GM18519 (cell line): Measurements from ENCODE around the gene TXLNB.
"Not testable (repeated sequence)": the region's sequence is repeated elsewhere in the genome, so short reads cannot be mapped to it uniquely, and the experiment has no call there.

ENCODE experiments used
- ATAC-seq: cut with Tn5 transposase; IDR thresholded peaks from one replicate; pipeline ENCODE4 v1.9.1; 2021; ENCODE audit warnings: mild to moderate bottlenecking, moderate library complexity; ENCODE audit not compliant: unreplicated experiment, low FRiP score

The TXLNB gene

DNA sequence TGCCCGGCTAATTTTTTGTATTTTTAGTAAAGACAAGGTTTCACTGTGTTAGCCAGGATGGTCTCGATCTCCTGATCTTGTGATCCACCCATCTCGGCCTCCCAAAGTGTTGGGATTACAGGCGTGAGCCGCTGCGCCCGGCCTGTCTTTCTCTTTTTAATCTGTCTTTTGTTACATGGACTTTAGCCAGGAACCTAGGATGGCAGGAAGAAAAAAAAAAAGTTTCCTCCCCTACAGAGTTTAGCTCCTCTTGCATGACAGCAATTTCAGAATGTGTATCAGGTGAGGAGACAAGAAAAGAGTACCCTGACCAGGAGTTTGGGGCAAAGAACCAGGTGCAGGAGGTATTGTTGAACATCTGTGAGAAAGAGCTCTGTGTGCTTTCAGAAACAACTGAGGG lies 21.4 kb upstream of the TXLNB start:
- no peak for ATAC-seq

DNA sequence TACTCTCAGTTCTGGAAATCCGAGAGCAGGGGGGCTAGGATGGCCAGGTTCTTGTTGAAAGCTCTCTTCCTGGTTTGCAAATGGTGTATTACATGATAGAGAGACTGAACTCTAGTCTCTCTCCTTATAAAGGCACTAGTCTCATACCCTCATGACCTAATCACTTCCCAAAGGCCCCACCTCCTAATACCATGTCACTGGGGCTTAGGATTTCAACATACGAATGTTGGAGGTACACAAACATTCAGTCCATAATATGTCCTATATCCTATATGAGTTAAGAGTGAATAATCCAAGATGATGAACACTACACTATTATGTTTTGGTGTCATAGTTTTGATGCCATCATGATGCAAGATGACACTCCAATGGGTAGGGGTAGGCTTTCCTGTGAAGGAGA lies 20.0 kb upstream of the TXLNB start:
- no peak for ATAC-seq

DNA sequence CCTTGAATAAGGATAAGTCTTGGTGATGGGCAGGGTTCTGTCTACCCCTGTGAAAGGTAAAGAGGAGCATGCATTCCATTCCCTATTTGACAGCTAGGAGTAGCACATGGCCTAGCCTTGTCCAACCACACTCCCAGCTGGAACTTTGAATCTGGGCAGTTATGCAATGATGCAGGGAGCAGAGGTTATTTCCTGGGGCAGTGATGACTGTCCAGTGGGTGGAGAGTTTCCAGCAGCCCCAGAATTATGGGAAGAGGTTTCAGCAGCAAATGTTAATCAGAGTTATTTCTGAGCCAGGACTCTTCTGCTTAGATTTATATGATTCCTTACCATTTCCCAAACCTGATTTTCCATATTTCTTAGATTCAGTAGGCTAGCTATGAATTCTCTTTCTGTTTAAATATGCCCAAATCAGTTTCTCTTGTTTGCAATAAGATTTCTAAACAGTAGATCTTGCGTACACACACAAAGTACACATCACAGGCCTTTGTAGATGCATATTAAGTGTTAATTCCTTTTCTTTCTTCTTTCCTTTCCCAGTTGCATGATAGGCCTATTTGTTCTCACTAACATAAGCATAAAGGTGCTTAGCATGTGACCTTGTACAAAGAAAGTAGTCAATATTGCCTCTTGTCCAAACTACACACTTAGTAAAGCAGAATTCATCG lies 17.3 kb upstream of the TXLNB start:
- ATAC-seq = no peak

DNA sequence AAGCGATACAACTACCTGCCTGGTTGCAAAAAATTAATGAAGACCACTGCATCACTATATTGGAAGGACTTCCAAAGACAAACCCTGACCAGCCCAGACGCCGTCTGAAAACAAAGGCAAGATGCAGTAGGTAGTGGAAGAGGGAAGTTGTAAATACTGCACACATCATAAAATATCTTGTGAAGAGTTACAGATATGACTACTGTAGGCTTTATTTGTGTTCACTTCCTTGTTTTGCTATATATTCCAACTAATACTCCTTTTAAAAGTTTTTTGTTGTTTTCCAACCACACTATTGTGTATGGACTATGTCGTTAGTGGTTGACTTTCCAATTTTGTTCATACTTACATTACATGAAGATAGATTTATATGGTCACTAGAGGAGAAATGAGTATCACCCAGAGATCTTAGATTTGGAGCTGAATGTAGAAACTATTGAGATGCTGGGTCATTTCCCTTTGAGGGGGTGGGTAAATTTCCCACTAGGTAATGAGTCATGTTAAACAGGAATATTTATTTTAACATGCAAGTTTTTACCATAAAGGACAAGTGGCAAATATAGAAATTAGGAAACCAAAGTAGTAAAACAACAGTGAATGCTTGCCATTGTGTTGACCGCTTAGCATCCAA lies 16.6 kb upstream of the TXLNB start:
- ATAC-seq = peak; percentile 84

GRCh38 chr6:139306291-139306981 lies 14.6 kb upstream of the TXLNB start:
- no peak for ATAC-seq

GRCh38 chr6:139303185-139303584 lies 11.4 kb upstream of the TXLNB start:
- ATAC-seq = no peak

GRCh38 chr6:139297921-139298320 lies 6.1 kb upstream of the TXLNB start:
- no peak for ATAC-seq

GRCh38 chr6:139296927-139297326 lies 5.1 kb upstream of the TXLNB start:
- no peak for ATAC-seq

GRCh38 chr6:139295901-139296300 lies 4.1 kb upstream of the TXLNB start:
- ATAC-seq = no peak

- ATAC-seq = no peak
Measured at GRCh38 chr6:139294090-139294489, 2.3 kb upstream of the TXLNB start.

DNA sequence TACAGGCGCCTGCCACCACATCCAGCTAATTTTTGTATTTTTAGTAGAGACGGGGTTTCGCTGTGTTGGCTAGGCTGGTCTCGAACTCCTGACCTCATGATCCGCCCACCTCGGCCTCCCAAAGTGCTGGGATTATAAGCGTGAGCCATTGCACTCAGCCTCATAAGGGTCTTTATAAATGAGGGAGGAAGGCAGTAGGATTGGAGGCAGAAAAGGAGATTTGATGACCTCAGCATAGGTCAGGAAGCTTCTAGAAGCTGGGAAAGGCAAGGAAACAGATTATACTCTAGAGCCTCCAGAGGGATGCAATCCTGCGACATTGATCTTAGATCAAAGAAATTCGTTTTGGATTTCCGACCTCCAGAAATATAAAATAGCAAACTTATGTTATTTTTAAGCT lies 1.4 kb upstream of the TXLNB start:
- ATAC-seq = not testable (repeated sequence)

DNA sequence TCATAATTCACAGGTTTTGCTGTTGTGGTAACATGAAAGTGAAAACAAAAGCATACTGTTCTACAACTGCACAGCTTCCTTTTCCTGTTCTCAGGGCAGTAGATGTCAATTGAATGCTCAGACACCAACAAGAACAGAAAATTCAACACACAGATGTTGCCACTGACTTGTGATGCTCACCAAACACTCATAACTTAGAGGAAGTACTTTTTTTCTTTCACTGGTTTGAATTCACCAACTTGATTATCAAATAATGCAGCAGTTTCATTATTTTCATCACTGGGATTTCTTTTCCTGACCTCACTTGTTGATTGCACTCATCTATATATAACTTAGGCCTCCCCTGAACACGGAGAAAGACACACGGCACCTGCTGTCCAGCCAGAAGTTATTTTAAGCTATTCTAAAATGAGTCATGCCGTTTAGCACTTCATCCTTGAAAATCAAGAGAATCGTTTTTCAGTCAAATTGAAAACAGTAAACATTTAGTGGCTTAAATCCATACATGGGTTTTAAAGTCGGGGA lies 949 bp downstream of the TXLNB start:
- peak; percentile 83 for ATAC-seq

DNA sequence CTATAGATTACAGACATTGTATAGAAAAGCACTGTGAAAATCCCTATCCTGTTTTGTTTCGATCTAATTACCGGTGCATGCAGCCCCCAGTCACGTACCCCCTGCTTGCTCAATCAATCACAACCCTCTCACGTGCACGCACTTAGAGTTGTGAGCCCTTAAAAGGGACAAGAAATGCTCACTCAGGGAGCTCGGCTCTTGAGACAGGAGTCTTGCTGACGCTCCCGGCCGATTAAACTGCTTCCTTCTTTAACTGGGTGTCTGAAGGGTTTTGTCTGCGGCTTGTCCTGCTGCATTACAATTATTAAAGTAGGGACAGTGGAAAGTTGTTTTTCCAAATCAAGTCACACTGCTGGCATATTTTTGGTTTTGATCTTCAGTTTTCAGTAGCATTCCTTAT lies 2.6 kb downstream of the TXLNB start:
- ATAC-seq = no peak

- ATAC-seq = no peak
Measured at GRCh38 chr6:139288496-139289040, 3.2 kb downstream of the TXLNB start.

- ATAC-seq = no peak
Measured at GRCh38 chr6:139287868-139288267, 3.9 kb downstream of the TXLNB start.

DNA sequence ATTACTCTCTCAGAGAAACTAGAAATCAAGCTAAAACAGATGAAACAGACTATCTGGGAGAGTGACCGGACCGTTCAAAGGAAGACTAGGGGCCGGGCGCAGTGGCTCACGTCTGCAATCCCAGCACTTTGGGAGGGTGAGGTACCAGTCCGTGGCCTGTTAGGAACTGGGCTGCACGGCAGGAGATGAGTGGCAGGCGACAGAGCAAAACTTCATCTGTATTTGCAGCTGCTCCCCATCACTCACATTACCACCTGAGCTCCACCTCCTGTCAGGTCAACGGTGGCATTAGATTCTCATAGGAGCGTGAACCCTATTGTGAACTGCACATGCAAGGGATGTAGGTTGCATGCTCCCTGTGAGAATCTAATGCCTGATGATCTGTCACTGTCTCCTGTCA lies 5.4 kb downstream of the TXLNB start:
- not testable (repeated sequence) for ATAC-seq

GRCh38 chr6:139285590-139285989 lies 6.2 kb downstream of the TXLNB start:
- no peak for ATAC-seq

DNA sequence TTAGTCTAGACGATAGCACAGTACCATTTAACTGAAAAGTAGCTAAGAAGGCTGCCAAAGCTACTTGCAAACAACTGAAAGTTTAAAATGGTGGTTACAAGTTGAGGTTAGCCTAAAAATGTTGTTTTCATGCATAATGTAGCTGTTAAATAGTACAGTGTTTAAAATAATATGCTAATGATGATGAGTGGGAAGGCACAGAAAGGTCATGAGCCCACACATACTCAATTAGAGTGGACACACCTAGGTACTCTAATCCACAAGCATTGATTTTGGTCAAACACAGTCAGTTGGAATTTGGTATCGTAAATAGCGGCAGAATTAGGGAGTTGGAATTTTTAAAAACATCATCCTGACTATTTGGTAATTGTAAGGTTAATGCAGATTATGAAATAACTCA lies 7.0 kb downstream of the TXLNB start:
- ATAC-seq = no peak

GRCh38 chr6:139282684-139283083 lies 9.1 kb downstream of the TXLNB start:
- ATAC-seq = no peak

DNA sequence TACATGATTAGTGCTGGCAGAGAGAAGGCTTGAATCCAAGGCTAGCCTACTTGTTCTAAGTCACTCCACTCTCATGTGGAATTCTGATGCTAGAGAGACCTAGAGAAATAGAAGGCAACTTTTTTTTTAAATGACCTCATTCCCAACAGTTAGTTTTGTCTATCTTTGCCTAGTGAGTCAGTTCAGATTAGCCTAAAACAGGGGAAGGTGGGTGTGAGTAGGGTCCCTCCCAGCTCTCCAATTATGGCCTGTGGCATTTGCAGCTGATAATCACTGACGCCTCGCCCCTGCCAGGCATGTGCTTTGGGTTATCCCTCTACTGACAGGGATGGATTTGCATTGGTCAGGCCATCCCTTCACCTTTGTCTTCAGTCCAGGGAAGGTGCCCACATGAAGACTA lies 13.6 kb downstream of the TXLNB start:
- ATAC-seq = no peak

- no peak for ATAC-seq
Measured at GRCh38 chr6:139277587-139277986, 14.2 kb downstream of the TXLNB start.
